Measurements from ENCODE around the gene CD81. TPM values are rescaled to one million over a fixed set of nuclear protein-coding genes. Genes with fewer than 3 reads are reported as not detected.
"Not testable (repeated sequence)": the region's sequence is repeated elsewhere in the genome, so short reads cannot be mapped to it uniquely, and the experiment has no call there.

CD81 gene
- total RNA-seq, 3 donors from 2014 or later (not counting 1 experiment from before 2014, with no cell fraction given) = 263 to 292 (median 263) TPM

GRCh38 chr11:2329551-2329950, 47.6 kb upstream of the CD81 start:
- no peak overlapping the region for H3K4me3 ChIP-seq (ENCODE audit: low read length)
- H3K9me3 ChIP-seq (ENCODE audit: control insufficient read depth, insufficient read depth, low read length) = peaks cover 10% of the 10 kb centered on the region
- Mint-ChIP-seq H3K27ac (no peak overlapping the region), H3K4me1 (no peaks in the 10 kb centered on the region), H3K9me3 (no peaks in the 10 kb centered on the region), H3K4me3 (no peak overlapping the region), H3K36me3 (no peaks in the 10 kb centered on the region), H3K27me3 (ENCODE audit: low read depth in 2 of 2) (peaks cover 14 to 42% of the 10 kb centered on the region in 2 donors)
- intact Hi-C loops (cut with micrococcal nuclease) = no loop called here
- peaks cover 7% of the 10 kb centered on the region for H3K27me3 ChIP-seq (ENCODE audit: control insufficient read depth, insufficient read depth, low read length)
- TF ChIP-seq CTCF (IDR thresholded peaks at IDR 0.05) = no peak
- no peaks in the 10 kb centered on the region for H3K36me3 ChIP-seq (ENCODE audit: control insufficient read depth, insufficient read depth, low read length)
- H3K27ac ChIP-seq (ENCODE audit: low read length) = no peak overlapping the region
- no peaks in the 10 kb centered on the region for H3K4me1 ChIP-seq (ENCODE audit: control insufficient read depth, insufficient read depth, low read length)
- no peak for ATAC-seq
- DNase-seq = no peak
- WGBS (ENCODE audit: insufficient coverage) = 90% methylated on average over 9 of the region's 9 CpGs

GRCh38 chr11:2330696-2331095, 46.4 kb upstream of the CD81 start:
- DNase-seq (no peak), ATAC-seq (no peak)
- TF ChIP-seq CTCF (IDR thresholded peaks at IDR 0.05) = no peak
- Mint-ChIP-seq H3K27me3 (ENCODE audit: low read depth in 2 of 2) (peaks cover 12 to 40% of the 10 kb centered on the region in 2 donors), H3K36me3 (no peaks in the 10 kb centered on the region), H3K27ac (no peak overlapping the region), H3K4me1 (no peaks in the 10 kb centered on the region), H3K9me3 (no peaks in the 10 kb centered on the region), H3K4me3 (no peak overlapping the region)
- Histone ChIP-seq H3K4me3 (ENCODE audit: low read length) (no peak overlapping the region), H3K36me3 (ENCODE audit: control insufficient read depth, insufficient read depth, low read length) (no peaks in the 10 kb centered on the region), H3K4me1 (ENCODE audit: control insufficient read depth, insufficient read depth, low read length) (no peaks in the 10 kb centered on the region), H3K27me3 (ENCODE audit: control insufficient read depth, insufficient read depth, low read length) (peaks cover 4% of the 10 kb centered on the region), H3K9me3 (ENCODE audit: control insufficient read depth, insufficient read depth, low read length) (peaks cover 10% of the 10 kb centered on the region), H3K27ac (ENCODE audit: low read length) (no peak overlapping the region)
- intact Hi-C loops (cut with micrococcal nuclease) = no loop called here
- WGBS (ENCODE audit: insufficient coverage) = 94% methylated on average over 6 of the region's 6 CpGs

DNA sequence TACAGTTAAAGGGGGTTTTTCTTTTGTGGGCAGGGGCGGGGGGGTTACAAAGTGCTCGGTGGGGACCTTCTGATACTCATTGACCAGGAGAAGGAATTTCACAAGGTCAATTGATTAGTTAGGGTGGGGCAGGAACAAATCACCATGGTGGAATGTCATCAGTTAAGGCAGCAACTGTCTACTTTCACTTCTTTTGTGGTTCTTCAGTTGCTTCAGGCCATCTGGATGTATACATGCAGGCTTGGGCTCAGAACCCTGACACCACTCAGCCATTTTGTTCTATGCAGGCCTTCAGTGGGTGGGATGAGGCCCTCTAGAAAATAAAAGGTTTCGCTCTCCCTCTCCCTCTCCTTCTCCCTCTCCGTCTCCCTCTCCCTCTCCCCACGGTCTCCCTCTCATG, 45.7 kb upstream of the CD81 start:
- Mint-ChIP-seq H3K9me3 (no peaks in the 10 kb centered on the region), H3K27ac (no peak overlapping the region), H3K36me3 (no peaks in the 10 kb centered on the region), H3K4me3 (no peak overlapping the region), H3K4me1 (no peaks in the 10 kb centered on the region), H3K27me3 (ENCODE audit: low read depth in 2 of 2) (peaks cover 9 to 40% of the 10 kb centered on the region in 2 donors)
- no peak for DNase-seq
- H3K4me3 ChIP-seq (ENCODE audit: low read length) = no peak overlapping the region
- no peak for ATAC-seq
- H3K27ac ChIP-seq (ENCODE audit: low read length) = no peak overlapping the region
- H3K27me3 ChIP-seq (ENCODE audit: control insufficient read depth, insufficient read depth, low read length) = peaks cover 4% of the 10 kb centered on the region
- intact Hi-C loops (cut with micrococcal nuclease) = no loop called here
- TF ChIP-seq CTCF (IDR thresholded peaks at IDR 0.05) = no peak
- no peaks in the 10 kb centered on the region for H3K4me1 ChIP-seq (ENCODE audit: control insufficient read depth, insufficient read depth, low read length)
- WGBS (ENCODE audit: insufficient coverage) = 95% methylated on average over 5 of the region's 5 CpGs
- peaks cover 10% of the 10 kb centered on the region for H3K9me3 ChIP-seq (ENCODE audit: control insufficient read depth, insufficient read depth, low read length)
- H3K36me3 ChIP-seq (ENCODE audit: control insufficient read depth, insufficient read depth, low read length) = no peaks in the 10 kb centered on the region

DNA sequence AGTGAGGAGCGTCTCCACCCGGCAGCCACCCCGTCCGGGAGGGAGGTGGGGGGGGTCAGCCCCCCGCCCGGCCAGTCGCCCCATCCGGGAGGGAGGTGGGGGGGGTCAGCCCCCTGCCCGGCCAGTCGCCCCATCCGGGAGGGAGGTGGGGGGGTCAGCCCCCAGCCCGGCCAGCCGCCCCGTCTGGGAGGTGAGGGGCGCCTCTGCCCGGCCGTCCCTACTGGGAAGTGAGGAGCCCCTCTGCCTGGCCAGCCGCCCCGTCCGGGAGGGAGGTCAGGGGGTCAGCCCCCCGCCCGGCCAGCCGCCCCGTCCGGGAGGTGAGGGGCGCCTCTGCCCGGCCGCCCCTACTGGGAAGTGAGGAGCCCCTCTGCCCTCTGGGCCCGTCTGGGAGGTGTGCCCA, 44.5 kb upstream of the CD81 start:
- H3K9me3 Mint-ChIP-seq; intact Hi-C loops (cut with micrococcal nuclease); H3K4me3 Mint-ChIP-seq; H3K36me3 ChIP-seq (ENCODE audit: control insufficient read depth, insufficient read depth, low read length); H3K4me3 ChIP-seq (ENCODE audit: low read length); H3K4me1 ChIP-seq (ENCODE audit: control insufficient read depth, insufficient read depth, low read length); H3K27me3 ChIP-seq (ENCODE audit: control insufficient read depth, insufficient read depth, low read length); H3K27ac Mint-ChIP-seq; H3K27ac ChIP-seq (ENCODE audit: low read length); H3K4me1 Mint-ChIP-seq; DNase-seq; H3K36me3 Mint-ChIP-seq; ATAC-seq: not testable (repeated sequence)
- H3K27me3 Mint-ChIP-seq (ENCODE audit: low read depth in 2 of 2) = peaks cover 16 to 51% of the 10 kb centered on the region in 2 donors
- 97% methylated on average over 12 of the region's 29 CpGs for WGBS (ENCODE audit: insufficient coverage)
- peaks cover 10% of the 10 kb centered on the region for H3K9me3 ChIP-seq (ENCODE audit: control insufficient read depth, insufficient read depth, low read length)

GRCh38 chr11:2333486-2334205, 43.5 kb upstream of the CD81 start:
- intact Hi-C loops (cut with micrococcal nuclease); H3K4me3 Mint-ChIP-seq; H3K36me3 Mint-ChIP-seq; DNase-seq; H3K4me1 ChIP-seq (ENCODE audit: control insufficient read depth, insufficient read depth, low read length); H3K4me3 ChIP-seq (ENCODE audit: low read length); H3K36me3 ChIP-seq (ENCODE audit: control insufficient read depth, insufficient read depth, low read length); H3K27ac Mint-ChIP-seq; ATAC-seq; H3K4me1 Mint-ChIP-seq; H3K27ac ChIP-seq (ENCODE audit: low read length); H3K9me3 Mint-ChIP-seq; H3K27me3 ChIP-seq (ENCODE audit: control insufficient read depth, insufficient read depth, low read length): not testable (repeated sequence)
- 100% methylated on average over 1 of the region's 4 CpGs for WGBS (ENCODE audit: insufficient coverage)
- H3K9me3 ChIP-seq (ENCODE audit: control insufficient read depth, insufficient read depth, low read length) = peaks cover 10% of the 10 kb centered on the region
- peaks cover 17 to 52% of the 10 kb centered on the region in 2 donors for H3K27me3 Mint-ChIP-seq (ENCODE audit: low read depth in 2 of 2)

- ATAC-seq; H3K27me3 ChIP-seq (ENCODE audit: control insufficient read depth, insufficient read depth, low read length); DNase-seq; H3K4me1 ChIP-seq (ENCODE audit: control insufficient read depth, insufficient read depth, low read length); H3K27ac ChIP-seq (ENCODE audit: low read length); H3K4me1 Mint-ChIP-seq; H3K27ac Mint-ChIP-seq; H3K36me3 ChIP-seq (ENCODE audit: control insufficient read depth, insufficient read depth, low read length); H3K4me3 Mint-ChIP-seq; intact Hi-C loops (cut with micrococcal nuclease); H3K36me3 Mint-ChIP-seq; H3K9me3 Mint-ChIP-seq; H3K4me3 ChIP-seq (ENCODE audit: low read length): not testable (repeated sequence)
- H3K27me3 Mint-ChIP-seq (ENCODE audit: low read depth in 2 of 2) = peaks cover 19 to 41% of the 10 kb centered on the region in 2 donors
- peaks cover 10% of the 10 kb centered on the region for H3K9me3 ChIP-seq (ENCODE audit: control insufficient read depth, insufficient read depth, low read length)
- WGBS (ENCODE audit: insufficient coverage) = 94% methylated on average over 17 of the region's 18 CpGs
Observed at GRCh38 chr11:2335286-2335685, 41.8 kb upstream of the CD81 start.

All from natural killer cell (primary cell).